Measurements from ENCODE around the gene RWDD3. TPM values are rescaled to one million over a fixed set of nuclear protein-coding genes. Genes with fewer than 3 reads are reported as not detected.

Gene RWDD3
- total RNA-seq, 1 experiment from 2014 or later: 15.3 TPM

DNA sequence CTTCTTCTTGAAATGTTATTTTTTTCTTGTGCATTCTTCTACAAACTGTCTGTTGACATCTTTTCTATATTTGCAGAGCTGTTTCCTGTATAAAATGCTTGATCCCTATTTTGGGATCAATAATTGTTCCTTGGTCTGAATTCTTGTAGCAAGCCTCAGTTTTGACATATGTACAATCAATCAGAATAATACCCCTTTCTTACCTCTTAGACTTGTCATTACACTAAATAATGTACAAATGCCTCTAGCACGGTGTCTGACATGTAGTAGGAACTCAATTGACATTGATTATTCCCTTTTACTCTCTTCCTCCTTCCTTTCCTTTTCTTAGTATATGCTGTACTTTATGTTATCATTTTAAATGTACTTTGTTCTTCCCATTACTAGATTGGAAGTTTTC is 25.2 kb downstream of the RWDD3 start:
- Histone ChIP-seq H3K79me1 (ENCODE audit: insufficient read depth, low read depth, low read length, poor library complexity, severe bottlenecking) (no peaks in the 10 kb centered on the region), H4K20me1 (ENCODE audit: control insufficient read depth, insufficient read depth, insufficient read length) (no peaks in the 10 kb centered on the region), H2BK5ac (ENCODE audit: insufficient read length, low read length) (no peak overlapping the region), H4K91ac (ENCODE audit: insufficient read length, low read depth, low read length) (no peak overlapping the region), H3K4me2 (ENCODE audit: insufficient read depth, insufficient read length, low read length) (no peak overlapping the region), H3K14ac (ENCODE audit: insufficient read depth, low read length) (no peak overlapping the region), H3T11ph (ENCODE audit: low read length) (no peak overlapping the region), H2BK120ac (ENCODE audit: low read depth, low read length, poor library complexity, severe bottlenecking) (no peak overlapping the region), H3K4ac (ENCODE audit: low read depth, low read length) (no peak overlapping the region), H2BK15ac (ENCODE audit: low read depth, low read length) (no peak overlapping the region), H3K18ac (ENCODE audit: insufficient read length, low read depth, low read length) (no peak overlapping the region), H3K79me2 (ENCODE audit: insufficient read depth, low read length) (no peaks in the 10 kb centered on the region), H3K23me2 (ENCODE audit: insufficient read length, low read depth, low read length, poor library complexity, severe bottlenecking) (no peaks in the 10 kb centered on the region), H3K4me1 (ENCODE audit: insufficient read depth, low read length) (no peaks in the 10 kb centered on the region), H2AFZ (ENCODE audit: low read length) (no peak overlapping the region), H3K27ac (ENCODE audit: insufficient read length, low read depth, low read length) (no peak overlapping the region), H4K8ac (replicated peaks; ENCODE audit: insufficient read length, low read depth, low read length) (no peak overlapping the region), H3K56ac (ENCODE audit: insufficient read length, low read depth, low read length) (no peak overlapping the region), H2BK20ac (ENCODE audit: low read depth, low read length, poor library complexity, severe bottlenecking) (no peak overlapping the region), H2BK12ac (ENCODE audit: insufficient read length, low read depth, low read length) (no peak overlapping the region), H3K27me3 (ENCODE audit: insufficient read depth, low read length) (no peaks in the 10 kb centered on the region), H3K9ac (ENCODE audit: extremely low read depth, insufficient read length, low read length) (no peak overlapping the region), H3K9me3 (ENCODE audit: control insufficient read depth, low read depth, low read length) (no peaks in the 10 kb centered on the region), H4K5ac (ENCODE audit: insufficient read length, low read depth, low read length) (no peak overlapping the region), H3K23ac (ENCODE audit: insufficient read length, low read depth, low read length) (no peak overlapping the region), H2AK5ac (ENCODE audit: insufficient read length, low read length) (no peak overlapping the region)
- Mint-ChIP-seq H3K4me3 (no peak overlapping the region), H3K27me3 (ENCODE audit: low read depth) (no peaks in the 10 kb centered on the region), H3K4me1 (peaks cover 8 to 9% of the 10 kb centered on the region in 2 experiments), H3K36me3 (ENCODE audit: insufficient read depth in 1 of 3, low read depth in 3 of 3) (peaks cover 0 to under 1% (median 0%) of the 10 kb centered on the region in 3 experiments; a peak in 1 of 7 replicates), H3K9me3 (no peaks in the 10 kb centered on the region), H3K27ac (no peak overlapping the region)
- TF ChIP-seq, protein P1, sequence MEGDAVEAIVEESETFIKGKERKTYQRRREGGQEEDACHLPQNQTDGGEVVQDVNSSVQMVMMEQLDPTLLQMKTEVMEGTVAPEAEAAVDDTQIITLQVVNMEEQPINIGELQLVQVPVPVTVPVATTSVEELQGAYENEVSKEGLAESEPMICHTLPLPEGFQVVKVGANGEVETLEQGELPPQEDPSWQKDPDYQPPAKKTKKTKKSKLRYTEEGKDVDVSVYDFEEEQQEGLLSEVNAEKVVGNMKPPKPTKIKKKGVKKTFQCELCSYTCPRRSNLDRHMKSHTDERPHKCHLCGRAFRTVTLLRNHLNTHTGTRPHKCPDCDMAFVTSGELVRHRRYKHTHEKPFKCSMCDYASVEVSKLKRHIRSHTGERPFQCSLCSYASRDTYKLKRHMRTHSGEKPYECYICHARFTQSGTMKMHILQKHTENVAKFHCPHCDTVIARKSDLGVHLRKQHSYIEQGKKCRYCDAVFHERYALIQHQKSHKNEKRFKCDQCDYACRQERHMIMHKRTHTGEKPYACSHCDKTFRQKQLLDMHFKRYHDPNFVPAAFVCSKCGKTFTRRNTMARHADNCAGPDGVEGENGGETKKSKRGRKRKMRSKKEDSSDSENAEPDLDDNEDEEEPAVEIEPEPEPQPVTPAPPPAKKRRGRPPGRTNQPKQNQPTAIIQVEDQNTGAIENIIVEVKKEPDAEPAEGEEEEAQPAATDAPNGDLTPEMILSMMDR (conservative IDR thresholded peaks at IDR 0.05): no peak
- WGBS (ENCODE audit: extremely low coverage, insufficient read length, low lambda C conversion rate): no CpG with 5 or more reads among the region's 1 CpG
- no peak for DNase-seq

Data from H9 (cell line).